Upper lobe of right lung (tissue), 1 donor: ENCODE measurements around the gene CPLX3. TPM values are rescaled to one million over a fixed set of nuclear protein-coding genes. Genes with fewer than 3 reads are reported as not detected.

ENCODE experiments used
- ATAC-seq: fragments of 200-7000 bp; cut with Tn5 transposase; one replicate; pipeline ENCODE4 v1.9.1; 2020; ENCODE audit warnings: mild to moderate bottlenecking, moderate library complexity
- DNase-seq: peaks from one replicate; pipeline ENCODE4 v3.0.0-alpha.2; 2020
- H3K27ac ChIP-seq: fragments of 200-600 bp; one replicate; pipeline ENCODE4 v1.8.0; 2022
- H3K27me3 ChIP-seq: fragments of 200-600 bp; one replicate; pipeline ENCODE4 v1.8.0; 2022; ENCODE audit warnings: mild to moderate bottlenecking
- H3K36me3 ChIP-seq: fragments of 200-600 bp; one replicate; pipeline ENCODE4 v1.8.0; 2022
- H3K4me1 ChIP-seq: fragments of 200-600 bp; one replicate; pipeline ENCODE4 v1.8.0; 2022
- H3K4me3 ChIP-seq: fragments of 200-600 bp; one replicate; pipeline ENCODE4 v1.8.0; 2022; ENCODE audit warnings: mild to moderate bottlenecking
- H3K9me3 ChIP-seq: fragments of 200-600 bp; one replicate; pipeline ENCODE4 v1.8.0; 2022
- CTCF ChIP-seq: fragments of 200-600 bp; IDR thresholded peaks from one replicate; pipeline ENCODE4 v1.8.0; 2022; ENCODE audit warnings: antibody characterized with exemption
- intact Hi-C: fragments of 100-400 bp; cut with DNase I; formaldehyde crosslinking; loops from one replicate; pipeline ENCODE4 v1.11.0; 2022
- total RNA-seq: library from RNA; stranded (reverse); fragmentation: NEBNext Ultra II Directional; extraction: Animal tissue kit (Norgen Biotek cat#: 25700); gene quantifications from one replicate; pipeline ENCODE4 v1.2.1, GENCODE V29; 2021
- donor health status: DM: no; HTN: yes; CAD: no; lungs with severe emphysema.

Gene CPLX3
- total RNA-seq, 1 donor from 2014 or later, result not detected

- H3K27ac ChIP-seq, result no peak overlapping the region
- no peaks in the 10 kb centered on the region for H3K27me3 ChIP-seq
- H3K36me3 ChIP-seq, result no peaks in the 10 kb centered on the region
- H3K4me3 ChIP-seq, result peak overlapping the region; percentile 43
- no peaks in the 10 kb centered on the region for H3K9me3 ChIP-seq
- peaks cover 63% of the 10 kb centered on the region for H3K4me1 ChIP-seq
- intact Hi-C loops, result no loop called here
- DNase-seq, result no peak
- ATAC-seq, result no peak
- TF ChIP-seq CTCF, result no peak
Observed at GRCh38 chr15:74780523-74781430, 45.6 kb upstream of the CPLX3 start.

- no peaks in the 10 kb centered on the region for H3K27me3 ChIP-seq
- H3K36me3 ChIP-seq, result no peaks in the 10 kb centered on the region
- ATAC-seq (peak; percentile 85), DNase-seq (peak; percentile 89)
- H3K27ac ChIP-seq, result peak within 1 kb of the TSS; percentile 78
- H3K9me3 ChIP-seq, result no peaks in the 10 kb centered on the region
- peak; percentile 51 for TF ChIP-seq CTCF
- intact Hi-C loops, result no loop called here
- peaks cover 67% of the 10 kb centered on the region for H3K4me1 ChIP-seq
- H3K4me3 ChIP-seq, result peak within 1 kb of the TSS; percentile 80
Observed at GRCh38 chr15:74781431-74782258, 44.8 kb upstream of the CPLX3 start, which contains the start of gene CSK. CSK (plus strand) TSS chr15:74782080; CDS start chr15:74798298, 16,218 bp downstream.

- no peaks in the 10 kb centered on the region for H3K27me3 ChIP-seq
- intact Hi-C loops, result no loop called here
- no peaks in the 10 kb centered on the region for H3K9me3 ChIP-seq
- H3K4me1 ChIP-seq, result peaks cover 67% of the 10 kb centered on the region
- peak overlapping the region; percentile 80 for H3K4me3 ChIP-seq
- peak; percentile 82 for DNase-seq
- no peaks in the 10 kb centered on the region for H3K36me3 ChIP-seq
- peak overlapping the region; percentile 78 for H3K27ac ChIP-seq
- ATAC-seq, result peak; percentile 32
- no peak for TF ChIP-seq CTCF
Observed at GRCh38 chr15:74782259-74783071, 44.0 kb upstream of the CPLX3 start.

GRCh38 chr15:74783072-74783807 lies 43.2 kb upstream of the CPLX3 start:
- peak; percentile 6 for ATAC-seq
- H3K36me3 ChIP-seq, result no peaks in the 10 kb centered on the region
- no peaks in the 10 kb centered on the region for H3K27me3 ChIP-seq
- H3K4me3 ChIP-seq, result peak overlapping the region; percentile 80
- H3K4me1 ChIP-seq, result peaks cover 67% of the 10 kb centered on the region
- intact Hi-C loops, result no loop called here
- no peak for TF ChIP-seq CTCF
- H3K27ac ChIP-seq, result peak overlapping the region; percentile 78
- H3K9me3 ChIP-seq, result no peaks in the 10 kb centered on the region
- no peak for DNase-seq
